Measurements from ENCODE around the gene SLC46A1.

GRCh38 chr17:28385037-28385400, 21.0 kb downstream of the SLC46A1 start:
- TF ChIP-seq POLR2AphosphoS5 (IDR thresholded peaks at IDR 0.05; ENCODE audit: low read depth, low read length) (no peak), TAF1 (IDR thresholded peaks at IDR 0.05; ENCODE audit: borderline replicate concordance, low read depth, low read length) (no peak), POLR2A (IDR thresholded peaks at IDR 0.05; ENCODE audit: low read depth, low read length) (no peak)

Measured in GM12892 (cell line).